Keratinocyte (primary cell): ENCODE measurements around the gene PTCH2. TPM values are rescaled to one million over a fixed set of nuclear protein-coding genes. Genes with fewer than 3 reads are reported as not detected.

Source experiments
- DNase-seq: peaks from one replicate; pipeline ENCODE4 v3.0.0-alpha.2; 2011; ENCODE audit warnings: low read depth, missing footprints, low spot score
- FAIRE-seq: peaks from 2 replicates; lab custom pipeline; 2011; peaks lifted over from hg19 to GRCh38; lab: Jason Lieb, UNC
- H2AFZ ChIP-seq: 2 replicates; pipeline ENCODE4 v1.6.0; 2012; ENCODE audit warnings: low read length, control low read depth, inconsistent platforms; ENCODE audit not compliant: control insufficient read depth
- H3K27ac ChIP-seq: 2 replicates; pipeline ENCODE4 v1.5.1; 2011; ENCODE audit warnings: low read length; ENCODE audit not compliant: control insufficient read depth, insufficient read depth
- H3K27me3 ChIP-seq: 3 replicates; pipeline ENCODE4 v1.6.0; 2011; ENCODE audit warnings: low read length; ENCODE audit not compliant: control insufficient read depth, insufficient read depth; ENCODE audit errors: extremely low read depth
- H3K36me3 ChIP-seq, 2 experiments: 2 replicates in 1 of 2; 3 replicates in 1 of 2; pipeline ENCODE4 v1.5.1; 2011; ENCODE audit warnings: low read length in 2 of 2, mild to moderate bottlenecking in 1 of 2; ENCODE audit not compliant: control insufficient read depth in 2 of 2, insufficient read depth in 2 of 2; ENCODE audit errors: extremely low read depth in 1 of 2
- H3K4me1 ChIP-seq: 3 replicates; pipeline ENCODE4 v1.5.1; 2011; ENCODE audit warnings: low read length; ENCODE audit not compliant: control insufficient read depth, insufficient read depth; ENCODE audit errors: extremely low read depth
- H3K4me2 ChIP-seq: 3 replicates; pipeline ENCODE4 v1.6.0; 2011; ENCODE audit warnings: low read depth, low read length; ENCODE audit not compliant: control insufficient read depth, insufficient read depth; ENCODE audit errors: extremely low read depth
- H3K4me3 ChIP-seq, 3 experiments: fragments of 200-600 bp in 1 of 3; sonication (generic) in 1 of 3; 2 replicates in 2 of 3; 3 replicates in 1 of 3; pipeline ENCODE4 v1.5.1; 2011 to 2016; ENCODE audit warnings: low read length in 3 of 3, mild to moderate bottlenecking in 3 of 3, control low read depth in 2 of 3, inconsistent platforms in 1 of 3, low read depth in 1 of 3, mixed read lengths in 1 of 3, mixed run types in 1 of 3, moderate library complexity in 1 of 3; ENCODE audit not compliant: control insufficient read depth in 2 of 3, insufficient read depth in 2 of 3; ENCODE audit errors: extremely low read depth in 1 of 3
- H3K79me2 ChIP-seq: 2 replicates; pipeline ENCODE4 v1.6.0; 2012; ENCODE audit warnings: low read length; ENCODE audit not compliant: control insufficient read depth, insufficient read depth
- H3K9ac ChIP-seq: 3 replicates; pipeline ENCODE4 v1.6.0; 2011; ENCODE audit warnings: low read length; ENCODE audit not compliant: control insufficient read depth, insufficient read depth; ENCODE audit errors: extremely low read depth
- H3K9me1 ChIP-seq: 3 replicates; pipeline ENCODE4 v1.6.0; 2011; ENCODE audit warnings: low read length; ENCODE audit not compliant: control insufficient read depth, insufficient read depth; ENCODE audit errors: extremely low read depth
- H3K9me3 ChIP-seq: 2 replicates; pipeline ENCODE4 v1.5.1; 2012; ENCODE audit warnings: low read depth, low read length; ENCODE audit not compliant: control insufficient read depth
- H4K20me1 ChIP-seq: 3 replicates; pipeline ENCODE4 v1.6.0; 2011; ENCODE audit warnings: low read length; ENCODE audit not compliant: control insufficient read depth, insufficient read depth; ENCODE audit errors: extremely low read depth
- CTCF ChIP-seq, 3 experiments: IDR thresholded peaks in 1 of 3; conservative IDR thresholded peaks in 1 of 3; optimal IDR thresholded peaks in 1 of 3; 2 replicates in 2 of 3; 3 replicates in 1 of 3; pipeline versions ENCODE3 to v1.5.1; 2011; ENCODE audit warnings: low read length in 3 of 3, mild to moderate bottlenecking in 3 of 3, moderate library complexity in 2 of 3, control low read depth in 1 of 3, inconsistent platforms in 1 of 3; ENCODE audit not compliant: insufficient read depth in 2 of 3; ENCODE audit errors: extremely low read depth in 1 of 3
- EZH2 ChIP-seq: IDR thresholded peaks from one replicate; pipeline ENCODE4 v1.6.1; 2012; ENCODE audit warnings: inconsistent platforms, mild to moderate bottlenecking, low read length, moderate library complexity
- dilution Hi-C: fragments of 300-500 bp; cut with MboI; formaldehyde crosslinking; loops from one replicate; pipeline ENCODE4 v1.7.0; 2020; ENCODE audit warnings: low sequenced_read_pairs; ENCODE audit not compliant: extremely low pct_ligation_motif_present
- polyA plus RNA-seq, 5 experiments: library from polyadenylated mRNA; depleted of rRNA in 3 of 5; stranded (reverse) in 3 of 5; stranded (forward) in 1 of 5; unstranded in 1 of 5; fragments of >200 nt; gene quantifications; 1 replicate in 1 of 5; 2 replicates in 3 of 5; 3 replicates in 1 of 5; pipeline versions ENCODE4 v1.2.1 to v1.2.3, GENCODE V29; 2011 to 2012; ENCODE audit warnings: missing spikeins in 2 of 5, low read depth in 1 of 5, low replicate concordance in 1 of 5

PTCH2 gene
- polyA plus RNA-seq, 1 donor (not counting 4 experiments of a cell fraction or from before 2014, with no cell fraction given), result 0.01 TPM

GRCh38 chr1:44819608-44820327 is 23.3 kb downstream of the PTCH2 start:
- Histone ChIP-seq H4K20me1 (no peaks in the 10 kb centered on the region), H3K27ac (peak overlapping the region; percentile 100), H3K79me2 (no peaks in the 10 kb centered on the region), H3K4me3 (peak overlapping the region; percentile 20 to 83 (median 33)), H3K4me1 (peaks cover 34% of the 10 kb centered on the region), H3K4me2 (peak overlapping the region; percentile 90), H3K36me3 (peaks cover 0 to 1% of the 10 kb centered on the region in 2 experiments), H2AFZ (peak overlapping the region; percentile 97), H3K9me1 (no peaks in the 10 kb centered on the region), H3K27me3 (no peaks in the 10 kb centered on the region), H3K9ac (peak overlapping the region; percentile 98), H3K9me3 (no peaks in the 10 kb centered on the region)
- FAIRE-seq (peak; percentile 29), DNase-seq (no peak)
- dilution Hi-C loops, result no loop called here
- TF ChIP-seq CTCF (optimal IDR thresholded peaks at IDR 0.05 in 1 of 3, IDR thresholded peaks at IDR 0.05 in 1 of 3, conservative IDR thresholded peaks at IDR 0.05 in 1 of 3; ENCODE audit: extremely low read depth in 1 of 3, insufficient read depth in 2 of 3, low read length in 3 of 3) (peak in 1 of 3 experiments; percentile 7), EZH2 (no peak)

GRCh38 chr1:44819196-44819607 is 23.9 kb downstream of the PTCH2 start:
- H3K9me3 ChIP-seq, result no peaks in the 10 kb centered on the region
- TF ChIP-seq EZH2 (no peak), CTCF (optimal IDR thresholded peaks at IDR 0.05 in 1 of 3, IDR thresholded peaks at IDR 0.05 in 1 of 3, conservative IDR thresholded peaks at IDR 0.05 in 1 of 3; ENCODE audit: extremely low read depth in 1 of 3, insufficient read depth in 2 of 3, low read length in 3 of 3) (no peak)
- H3K4me2 ChIP-seq, result peak overlapping the region; percentile 90
- peak; percentile 87 for FAIRE-seq
- H2AFZ ChIP-seq, result no peak overlapping the region
- H3K79me2 ChIP-seq, result no peaks in the 10 kb centered on the region
- H3K27ac ChIP-seq, result peak overlapping the region; percentile 100
- H3K36me3 ChIP-seq, result peaks cover 0 to 1% of the 10 kb centered on the region in 2 experiments
- H3K4me3 ChIP-seq, result peak overlapping the region in 2 of 3 experiments; percentile 33 to 35
- H3K27me3 ChIP-seq, result no peaks in the 10 kb centered on the region
- H4K20me1 ChIP-seq, result no peaks in the 10 kb centered on the region
- DNase-seq, result no peak
- peak overlapping the region; percentile 98 for H3K9ac ChIP-seq
- H3K9me1 ChIP-seq, result no peaks in the 10 kb centered on the region
- H3K4me1 ChIP-seq, result peaks cover 39% of the 10 kb centered on the region
- dilution Hi-C loops, result no loop called here
